LNCaP clone FGC (cell line): ENCODE measurements around the gene TSPAN17.
"Not testable (repeated sequence)": the region's sequence is repeated elsewhere in the genome, so short reads cannot be mapped to it uniquely, and the experiment has no call there.

Experiments used
- DNase-seq: peaks from one replicate; pipeline ENCODE4 v3.0.0-alpha.2; 2011; ENCODE audit warnings: low read depth
- H3K4me3 ChIP-seq: 2 replicates; pipeline ENCODE4 v1.5.1; 2011; ENCODE audit warnings: mild to moderate bottlenecking, low read depth, low read length, control low read depth
- TF ChIP-seq, protein P1 (sequence below): IDR thresholded peaks from 2 replicates; pipeline ENCODE4 v1.5.1; 2012; ENCODE audit warnings: mild to moderate bottlenecking; ENCODE audit not compliant: control insufficient read depth, insufficient read depth; ENCODE audit errors: extremely low read depth

Gene TSPAN17

DNA sequence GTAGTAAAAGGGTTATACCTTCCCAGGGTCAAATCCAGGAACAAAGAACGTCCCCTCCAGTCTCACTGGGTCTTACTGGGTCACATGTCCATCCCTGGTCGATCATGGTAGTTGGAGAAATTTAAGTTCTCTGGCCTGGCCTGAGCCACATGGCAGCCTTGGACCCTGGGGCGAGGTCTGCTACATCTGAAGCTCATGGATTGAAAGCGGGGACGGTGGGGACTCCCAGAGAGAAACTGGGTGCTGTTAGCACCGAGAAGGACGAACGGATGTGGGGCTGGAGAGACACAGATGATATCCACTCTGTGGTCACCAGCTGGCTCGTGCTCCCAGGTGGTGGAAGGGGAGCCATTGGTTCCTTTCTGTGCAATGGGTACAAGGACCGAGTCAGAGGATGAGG, 46.9 kb downstream of the TSPAN17 start:
- TF ChIP-seq, protein P1, sequence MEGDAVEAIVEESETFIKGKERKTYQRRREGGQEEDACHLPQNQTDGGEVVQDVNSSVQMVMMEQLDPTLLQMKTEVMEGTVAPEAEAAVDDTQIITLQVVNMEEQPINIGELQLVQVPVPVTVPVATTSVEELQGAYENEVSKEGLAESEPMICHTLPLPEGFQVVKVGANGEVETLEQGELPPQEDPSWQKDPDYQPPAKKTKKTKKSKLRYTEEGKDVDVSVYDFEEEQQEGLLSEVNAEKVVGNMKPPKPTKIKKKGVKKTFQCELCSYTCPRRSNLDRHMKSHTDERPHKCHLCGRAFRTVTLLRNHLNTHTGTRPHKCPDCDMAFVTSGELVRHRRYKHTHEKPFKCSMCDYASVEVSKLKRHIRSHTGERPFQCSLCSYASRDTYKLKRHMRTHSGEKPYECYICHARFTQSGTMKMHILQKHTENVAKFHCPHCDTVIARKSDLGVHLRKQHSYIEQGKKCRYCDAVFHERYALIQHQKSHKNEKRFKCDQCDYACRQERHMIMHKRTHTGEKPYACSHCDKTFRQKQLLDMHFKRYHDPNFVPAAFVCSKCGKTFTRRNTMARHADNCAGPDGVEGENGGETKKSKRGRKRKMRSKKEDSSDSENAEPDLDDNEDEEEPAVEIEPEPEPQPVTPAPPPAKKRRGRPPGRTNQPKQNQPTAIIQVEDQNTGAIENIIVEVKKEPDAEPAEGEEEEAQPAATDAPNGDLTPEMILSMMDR: no peak
- H3K4me3 ChIP-seq: no peak overlapping the region
- no peak for DNase-seq

DNA sequence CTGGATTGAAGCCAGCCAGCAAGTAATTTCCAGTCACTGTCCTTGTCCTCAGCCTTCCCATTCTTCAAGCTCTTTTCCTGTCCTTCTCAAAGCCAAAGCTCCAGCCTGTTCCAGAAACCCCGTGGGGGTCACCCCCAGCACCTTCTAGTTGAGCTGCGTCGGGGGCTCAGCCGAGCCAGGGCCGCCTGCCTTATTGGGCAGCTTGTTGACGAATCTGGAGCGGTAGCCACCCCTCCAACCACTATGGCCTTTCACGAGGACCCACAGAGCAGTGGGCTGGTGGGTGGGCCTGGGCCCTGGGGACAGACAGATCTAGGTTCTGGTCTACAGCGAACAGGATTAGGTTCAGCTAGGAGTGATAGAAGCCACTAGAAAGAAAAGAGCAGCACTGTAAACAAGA, 47.3 kb downstream of the TSPAN17 start:
- no peak overlapping the region for H3K4me3 ChIP-seq
- no peak for DNase-seq
- TF ChIP-seq, protein P1: no peak

DNA sequence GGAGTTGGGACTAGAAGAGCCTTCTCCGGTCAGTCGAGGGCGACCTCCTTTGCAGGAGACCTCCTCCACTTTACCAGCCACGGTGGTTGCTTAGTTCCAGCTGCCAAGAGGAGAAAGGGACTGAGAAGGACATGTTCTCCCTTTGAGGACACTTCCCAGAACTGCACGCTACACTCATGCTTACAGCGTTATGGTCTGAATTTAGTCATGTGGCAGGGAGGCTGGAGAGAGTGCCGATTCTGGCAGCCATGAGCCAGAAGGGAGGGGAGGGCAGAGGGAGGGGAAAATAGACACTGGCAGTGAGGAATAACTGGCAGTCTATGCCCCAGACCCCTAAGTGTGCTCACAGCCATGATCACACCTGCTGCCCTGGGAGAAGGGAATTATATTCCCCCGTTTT, 47.8 kb downstream of the TSPAN17 start:
- TF ChIP-seq, protein P1: no peak
- no peak overlapping the region for H3K4me3 ChIP-seq
- no peak for DNase-seq

DNA sequence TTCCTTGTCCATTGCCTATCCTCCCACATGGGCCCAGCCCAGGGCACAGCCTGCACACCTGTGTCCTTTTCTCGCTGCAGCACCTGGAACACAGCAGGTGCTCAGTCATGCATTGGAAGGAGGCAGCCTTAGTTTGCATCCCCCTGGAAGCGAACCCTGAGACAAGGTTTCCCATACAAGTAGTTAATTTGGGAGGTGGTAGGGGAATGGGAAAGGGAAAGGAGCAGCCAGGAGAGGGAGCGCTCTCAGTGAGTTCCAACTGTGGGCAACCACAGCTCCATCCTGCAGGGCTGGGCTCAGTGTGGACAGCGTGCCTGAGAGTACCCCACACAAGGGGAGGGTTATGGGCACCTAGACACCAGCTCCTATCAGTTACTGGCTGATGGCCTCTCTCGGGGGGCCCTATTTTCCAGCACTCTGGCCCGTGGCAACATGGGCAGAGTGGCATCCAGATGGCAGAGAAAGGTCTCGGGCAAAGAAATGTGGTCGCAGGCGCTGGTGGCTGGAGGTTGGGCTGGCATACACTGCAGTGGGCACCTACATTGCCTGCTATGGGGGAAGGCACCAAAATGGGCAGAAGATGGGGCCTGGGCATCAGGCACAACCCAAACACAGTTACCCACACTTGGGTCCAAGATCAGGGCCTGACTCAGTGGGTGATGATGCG, 50.1 kb downstream of the TSPAN17 start:
- H3K4me3 ChIP-seq: no peak overlapping the region
- TF ChIP-seq, protein P1: no peak
- DNase-seq: no peak

DNA sequence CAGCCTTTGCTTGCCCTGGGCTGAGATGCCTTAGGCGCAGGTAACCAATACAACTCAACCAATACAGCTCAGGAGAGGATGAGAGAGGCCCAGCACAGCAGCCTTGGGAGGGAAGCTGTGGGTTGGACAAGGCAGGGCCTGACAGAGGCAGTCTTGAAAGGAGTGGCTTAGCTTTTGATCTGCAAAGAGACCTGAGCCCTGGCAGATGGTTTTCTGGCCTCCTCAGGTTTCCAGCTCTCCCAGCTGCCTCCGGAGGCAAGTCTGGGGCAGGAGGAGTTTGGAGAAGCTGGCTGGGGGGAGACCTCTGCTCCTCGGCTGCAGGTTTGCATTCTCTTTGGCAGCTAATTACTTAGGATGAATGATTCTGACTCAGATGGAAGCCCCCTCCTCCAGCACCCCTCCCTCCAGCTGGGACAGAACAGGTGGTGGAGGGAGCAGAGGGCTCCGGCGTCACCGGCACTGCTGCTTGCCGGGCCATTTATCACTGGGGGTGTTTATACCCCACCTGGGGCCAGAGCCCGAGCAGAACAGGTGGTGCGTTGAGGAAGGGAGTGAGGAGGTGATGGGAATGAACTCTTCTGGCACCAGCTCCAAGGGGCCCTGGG, 50.8 kb downstream of the TSPAN17 start:
- DNase-seq: no peak
- TF ChIP-seq, protein P1: no peak
- H3K4me3 ChIP-seq: no peak overlapping the region

DNA sequence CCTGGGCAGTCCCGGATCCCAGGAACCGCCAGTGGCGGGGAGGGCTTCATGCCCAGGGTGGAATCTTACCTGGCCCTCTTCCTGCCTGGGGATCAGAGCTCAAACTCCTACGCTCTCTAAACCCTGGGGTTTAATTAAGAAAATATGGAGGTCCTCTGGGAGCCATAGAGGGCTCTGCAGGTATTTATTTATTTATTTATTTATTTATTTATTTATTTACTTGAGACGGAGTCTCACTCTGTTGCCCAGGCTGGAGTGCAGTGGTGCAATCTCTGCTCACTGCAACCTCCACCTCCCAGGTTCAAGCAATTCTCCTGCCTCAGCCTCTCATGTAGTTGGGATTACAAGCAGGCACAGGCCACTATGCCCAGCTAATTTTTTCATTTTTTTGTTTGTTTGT, 52.2 kb downstream of the TSPAN17 start:
- not testable (repeated sequence) for DNase-seq, H3K4me3 ChIP-seq

DNA sequence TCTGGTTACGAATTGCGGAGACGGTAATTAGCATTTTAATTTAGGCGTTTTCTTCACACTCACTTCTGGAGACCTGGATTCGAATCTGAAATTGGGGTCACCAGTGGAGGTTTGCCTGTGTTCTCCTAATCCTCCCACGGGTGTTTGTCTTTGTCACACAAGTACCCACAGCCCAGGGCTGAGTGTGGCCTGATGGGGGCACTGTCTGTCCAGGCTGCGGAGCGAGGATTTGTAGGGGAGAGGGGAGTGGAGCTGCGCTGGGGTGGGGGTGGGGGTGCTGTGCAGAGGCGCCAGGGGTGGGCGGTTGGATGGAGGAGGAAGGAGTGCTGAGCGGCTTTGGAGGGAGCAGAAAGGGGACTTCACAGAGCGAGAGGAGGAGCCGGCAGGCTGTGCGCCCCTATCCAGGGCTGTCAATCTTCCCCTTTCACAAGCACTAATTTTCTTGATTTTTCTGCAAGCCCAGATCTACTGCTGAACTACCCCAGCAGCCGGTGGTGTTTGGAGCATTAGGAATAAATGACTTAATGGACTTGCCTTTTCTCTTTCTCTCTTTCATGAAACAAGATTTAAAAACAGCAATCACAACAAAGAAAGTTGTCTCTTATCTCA, 53.1 kb downstream of the TSPAN17 start:
- no peak for DNase-seq
- TF ChIP-seq, protein P1: peak; percentile 54
- H3K4me3 ChIP-seq: no peak overlapping the region
